Osteocyte (in vitro differentiated cells): ENCODE data around the gene ITM2C. TPM values are rescaled to one million over a fixed set of nuclear protein-coding genes. Genes with fewer than 3 reads are reported as not detected.

Source experiments
- DNase-seq: peaks from one replicate; pipeline ENCODE4 v3.0.0; 2021; ENCODE audit warnings: mixed read lengths; ENCODE audit not compliant: unreplicated experiment; ENCODE audit errors: extremely low spot score
- H3K27ac Mint-ChIP-seq: one replicate; pipeline ENCODE4 v1.8.0; 2021; ENCODE audit warnings: mild to moderate bottlenecking, mixed read lengths; ENCODE audit not compliant: unreplicated experiment
- H3K27me3 Mint-ChIP-seq: one replicate; pipeline ENCODE4 v1.8.0; 2021; ENCODE audit warnings: mixed read lengths; ENCODE audit not compliant: unreplicated experiment
- H3K36me3 Mint-ChIP-seq: one replicate; pipeline ENCODE4 v1.8.0; 2021; ENCODE audit warnings: mixed read lengths; ENCODE audit not compliant: unreplicated experiment
- H3K4me1 Mint-ChIP-seq: one replicate; pipeline ENCODE4 v1.8.0; 2021; ENCODE audit warnings: mixed read lengths; ENCODE audit not compliant: unreplicated experiment
- H3K4me3 Mint-ChIP-seq: one replicate; pipeline ENCODE4 v1.8.0; 2021; ENCODE audit warnings: mild to moderate bottlenecking, moderate library complexity, mixed read lengths; ENCODE audit not compliant: unreplicated experiment
- H3K9me3 Mint-ChIP-seq: one replicate; pipeline ENCODE4 v1.8.0; 2021; ENCODE audit warnings: mixed read lengths; ENCODE audit not compliant: unreplicated experiment
- total RNA-seq: library from RNA; stranded (reverse); gene quantifications from 2 replicates; pipeline ENCODE4 v1.2.1, GENCODE V29; 2021
- TF ChIP-seq, protein P1 (sequence below): fragments of 200-600 bp; sonication (generic); IDR thresholded peaks from 2 replicates; pipeline ENCODE4 v1.5.0; 2021; ENCODE audit warnings: antibody characterized with exemption, mild to moderate bottlenecking, moderate library complexity

Gene ITM2C
- total RNA-seq, 1 donor from 2014 or later = 503 TPM

DNA sequence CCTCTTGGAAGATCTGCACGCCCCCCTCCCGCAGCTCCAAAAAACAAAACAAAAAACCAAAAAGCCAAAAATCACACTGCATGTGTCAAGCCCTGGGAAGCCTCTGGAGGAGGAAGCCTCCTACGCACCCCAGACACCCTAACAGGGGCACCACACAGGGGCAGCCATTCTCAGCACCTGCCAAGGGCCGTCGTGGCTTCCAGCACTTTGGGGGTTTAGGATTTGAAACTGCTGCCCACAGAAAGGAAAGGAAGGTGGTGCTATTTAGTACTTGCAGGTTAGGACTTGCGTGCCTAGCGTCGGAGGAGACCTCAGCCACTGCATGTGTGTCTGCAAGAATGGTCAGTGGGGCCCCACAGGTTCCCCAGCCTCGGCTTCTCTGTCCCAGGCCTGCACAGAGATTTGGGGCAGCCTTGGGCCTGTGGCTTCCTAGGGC is 60.7 kb downstream of the ITM2C start:
- Mint-ChIP-seq H3K27ac (no peak overlapping the region), H3K9me3 (no peaks in the 10 kb centered on the region), H3K4me3 (no peak overlapping the region), H3K4me1 (no peaks in the 10 kb centered on the region), H3K36me3 (no peaks in the 10 kb centered on the region), H3K27me3 (peaks cover 23% of the 10 kb centered on the region)
- TF ChIP-seq, protein P1, sequence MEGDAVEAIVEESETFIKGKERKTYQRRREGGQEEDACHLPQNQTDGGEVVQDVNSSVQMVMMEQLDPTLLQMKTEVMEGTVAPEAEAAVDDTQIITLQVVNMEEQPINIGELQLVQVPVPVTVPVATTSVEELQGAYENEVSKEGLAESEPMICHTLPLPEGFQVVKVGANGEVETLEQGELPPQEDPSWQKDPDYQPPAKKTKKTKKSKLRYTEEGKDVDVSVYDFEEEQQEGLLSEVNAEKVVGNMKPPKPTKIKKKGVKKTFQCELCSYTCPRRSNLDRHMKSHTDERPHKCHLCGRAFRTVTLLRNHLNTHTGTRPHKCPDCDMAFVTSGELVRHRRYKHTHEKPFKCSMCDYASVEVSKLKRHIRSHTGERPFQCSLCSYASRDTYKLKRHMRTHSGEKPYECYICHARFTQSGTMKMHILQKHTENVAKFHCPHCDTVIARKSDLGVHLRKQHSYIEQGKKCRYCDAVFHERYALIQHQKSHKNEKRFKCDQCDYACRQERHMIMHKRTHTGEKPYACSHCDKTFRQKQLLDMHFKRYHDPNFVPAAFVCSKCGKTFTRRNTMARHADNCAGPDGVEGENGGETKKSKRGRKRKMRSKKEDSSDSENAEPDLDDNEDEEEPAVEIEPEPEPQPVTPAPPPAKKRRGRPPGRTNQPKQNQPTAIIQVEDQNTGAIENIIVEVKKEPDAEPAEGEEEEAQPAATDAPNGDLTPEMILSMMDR = no peak
- DNase-seq = no peak

DNA sequence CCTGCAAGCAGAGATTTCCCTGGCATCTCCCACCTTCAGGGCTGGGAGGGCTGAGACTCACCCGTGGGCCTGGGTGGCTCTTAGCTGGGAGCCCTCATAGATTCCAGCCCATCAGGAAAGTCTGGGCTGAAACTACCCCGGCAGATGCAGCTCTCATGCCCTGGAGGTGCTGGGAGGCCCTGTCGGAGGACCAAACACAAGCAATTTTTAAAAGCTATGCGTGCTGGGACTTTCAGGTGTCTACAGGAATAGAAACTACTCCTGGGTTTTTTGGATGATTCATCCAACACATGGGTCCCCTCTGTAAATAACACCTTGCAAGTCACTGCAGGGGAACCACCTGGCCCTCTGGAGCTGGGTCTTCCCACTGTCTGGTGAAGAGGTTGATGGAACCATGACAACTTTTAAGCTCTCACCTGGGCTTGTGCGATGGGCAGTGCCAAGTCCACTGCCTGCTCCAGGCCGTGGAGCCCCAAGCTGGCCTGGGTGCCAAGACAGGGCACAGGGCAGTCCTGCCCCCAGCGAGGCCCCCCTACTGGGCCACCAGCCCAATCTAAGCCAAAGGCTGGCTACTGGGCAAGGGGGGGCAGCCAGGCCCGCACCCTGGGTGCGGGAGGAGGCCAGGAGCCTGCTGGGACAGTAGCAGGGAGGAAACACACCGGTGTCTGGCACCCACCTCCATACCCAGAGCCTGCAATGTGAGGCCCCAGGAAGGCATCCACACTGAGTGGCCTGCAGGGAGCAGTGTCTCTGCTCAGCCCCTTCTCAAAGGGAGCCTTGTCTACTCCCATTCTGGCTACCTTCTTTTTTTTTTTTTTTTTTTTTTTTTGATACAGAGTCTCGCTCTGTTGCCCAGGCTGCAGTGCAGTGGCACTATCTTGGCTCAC is 61.4 kb downstream of the ITM2C start:
- no peak for DNase-seq
- Mint-ChIP-seq H3K27ac (no peak overlapping the region), H3K4me3 (no peak overlapping the region), H3K36me3 (no peaks in the 10 kb centered on the region), H3K9me3 (no peaks in the 10 kb centered on the region), H3K27me3 (peaks cover 17% of the 10 kb centered on the region), H3K4me1 (no peaks in the 10 kb centered on the region)
- TF ChIP-seq, protein P1 = no peak

DNA sequence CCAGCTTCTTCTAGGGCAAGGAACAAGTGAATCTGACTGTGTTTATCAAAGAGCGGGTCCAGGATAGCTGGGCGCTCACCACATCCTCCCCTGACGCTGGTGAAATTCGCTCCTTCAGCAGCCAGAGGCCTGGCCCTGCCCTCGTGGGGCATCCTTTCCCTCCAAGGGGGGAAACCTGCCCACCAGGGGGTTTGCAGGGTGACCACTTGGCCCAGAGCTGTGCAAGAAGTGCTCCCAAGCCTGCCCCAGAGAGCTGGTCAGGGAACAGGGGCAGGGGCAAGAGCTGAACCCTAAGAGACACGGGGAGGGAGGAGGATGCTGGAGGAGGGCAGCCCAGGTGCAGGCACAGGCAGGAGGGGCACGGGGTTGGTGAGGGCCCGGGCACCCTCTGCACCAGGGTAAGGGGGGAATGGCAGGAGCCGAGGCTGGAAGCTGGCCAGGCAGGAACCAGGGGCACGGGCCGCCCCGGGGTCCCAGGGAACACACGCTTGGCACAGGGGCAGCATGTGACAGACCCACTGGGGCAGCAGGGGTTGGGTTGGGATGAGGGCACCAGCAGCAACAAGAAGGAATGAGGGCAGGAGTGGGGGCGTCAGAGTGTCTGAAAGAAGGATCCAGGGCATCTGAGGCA is 63.1 kb downstream of the ITM2C start:
- no peak overlapping the region for H3K27ac Mint-ChIP-seq
- peaks cover 10% of the 10 kb centered on the region for H3K27me3 Mint-ChIP-seq
- peaks cover 5% of the 10 kb centered on the region for H3K4me1 Mint-ChIP-seq
- no peaks in the 10 kb centered on the region for H3K36me3 Mint-ChIP-seq
- H3K9me3 Mint-ChIP-seq = no peaks in the 10 kb centered on the region
- H3K4me3 Mint-ChIP-seq = no peak overlapping the region
- no peak for DNase-seq
- TF ChIP-seq, protein P1 = no peak

Other genes starting within 250 kb of the ITM2C start
- 40.8 and 43.2 TPM in 2 replicates for gene CAB39, start 152.1 kb upstream of the ITM2C start, total RNA-seq
- gene GPR55, start 60.3 kb downstream of the ITM2C start, total RNA-seq = not detected in 2 replicates
- not detected in 2 replicates for gene SPATA3, start 131.2 kb downstream of the ITM2C start, total RNA-seq
- gene C2orf72, start 172.6 kb downstream of the ITM2C start, total RNA-seq = not detected in 2 replicates
- gene PSMD1, start 191.9 kb downstream of the ITM2C start, total RNA-seq = 108 and 112 TPM in 2 replicates